Mucosa of rectum (tissue), 2 donors: ENCODE results near the gene RELT.

ENCODE experiments used
- H3K27ac ChIP-seq, 2 donors: one replicate each; pipeline ENCODE4 v1.7.0; 2013; ENCODE audit warnings: inconsistent platforms in 2 of 2, low read depth in 2 of 2, low read length in 2 of 2
- H3K27me3 ChIP-seq, 2 donors: one replicate each; pipeline ENCODE4 v1.7.0; 2013; ENCODE audit warnings: low read length in 2 of 2; ENCODE audit not compliant: control insufficient read depth in 2 of 2, insufficient read depth in 2 of 2
- H3K36me3 ChIP-seq, 2 donors: one replicate each; pipeline ENCODE4 v1.7.0; 2013; ENCODE audit warnings: low read length in 2 of 2; ENCODE audit not compliant: control insufficient read depth in 2 of 2, insufficient read depth in 2 of 2
- H3K4me1 ChIP-seq, 2 donors: one replicate each; pipeline ENCODE4 v1.7.0; 2013; ENCODE audit warnings: low read length in 2 of 2, mild to moderate bottlenecking in 1 of 2; ENCODE audit not compliant: control insufficient read depth in 2 of 2, insufficient read depth in 2 of 2
- H3K4me3 ChIP-seq, 2 donors: one replicate each; pipeline ENCODE4 v1.7.0; 2013; ENCODE audit warnings: low read length in 2 of 2
- H3K9ac ChIP-seq, 2 donors: one replicate each; pipeline ENCODE4 v1.7.0; 2013; ENCODE audit warnings: low read length in 2 of 2, low read depth in 1 of 2, mild to moderate bottlenecking in 1 of 2
- H3K9me3 ChIP-seq, 2 donors: one replicate each; pipeline ENCODE4 v1.7.0; 2013; ENCODE audit warnings: low read length in 2 of 2; ENCODE audit not compliant: control insufficient read depth in 2 of 2
- donor health status: healthy.
- donor health status: Normal muscosa, but diverticular disease.

The RELT gene

GRCh38 chr11:73359930-73360742, 16.1 kb upstream of the RELT start:
- Histone ChIP-seq H3K36me3 (peaks cover 0 to under 1% of the 10 kb centered on the region in 2 donors), H3K27ac (no peak overlapping the region), H3K27me3 (no peaks in the 10 kb centered on the region), H3K9ac (no peak overlapping the region), H3K9me3 (no peaks in the 10 kb centered on the region), H3K4me1 (no peaks in the 10 kb centered on the region), H3K4me3 (no peak overlapping the region)

- Histone ChIP-seq H3K9me3 (no peaks in the 10 kb centered on the region), H3K4me1 (no peaks in the 10 kb centered on the region), H3K9ac (no peak overlapping the region), H3K4me3 (no peak overlapping the region), H3K27ac (no peak overlapping the region), H3K27me3 (no peaks in the 10 kb centered on the region), H3K36me3 (peaks cover 0 to 7% of the 10 kb centered on the region in 2 donors)
These were observed 15.3 kb upstream of the RELT start for GRCh38 chr11:73360743-73361369.

- H3K4me1 ChIP-seq: peaks cover 0 to 2% of the 10 kb centered on the region in 2 donors
- no peak overlapping the region for H3K9ac ChIP-seq
- H3K9me3 ChIP-seq: no peaks in the 10 kb centered on the region
- H3K4me3 ChIP-seq: no peak overlapping the region
- H3K27ac ChIP-seq: no peak overlapping the region
- peaks cover 0 to 7% of the 10 kb centered on the region in 2 donors for H3K36me3 ChIP-seq
- H3K27me3 ChIP-seq: no peaks in the 10 kb centered on the region
These were observed 14.0 kb upstream of the RELT start for GRCh38 chr11:73361953-73362776.

- Histone ChIP-seq H3K36me3 (peaks cover 0 to 7% of the 10 kb centered on the region in 2 donors), H3K27me3 (no peaks in the 10 kb centered on the region), H3K9ac (no peak overlapping the region), H3K4me3 (no peak overlapping the region), H3K27ac (no peak overlapping the region), H3K4me1 (peaks cover 2 to 3% of the 10 kb centered on the region in 2 donors), H3K9me3 (no peaks in the 10 kb centered on the region)
These were observed 13.1 kb upstream of the RELT start for GRCh38 chr11:73363147-73363546.

GRCh38 chr11:73365352-73366264, 10.6 kb upstream of the RELT start:
- Histone ChIP-seq H3K4me3 (no peak overlapping the region), H3K36me3 (peaks cover 0 to 7% of the 10 kb centered on the region in 2 donors), H3K27ac (peak overlapping the region in 1 of 2 donors; percentile 32), H3K4me1 (peaks cover 2 to 3% of the 10 kb centered on the region in 2 donors), H3K27me3 (no peaks in the 10 kb centered on the region), H3K9me3 (no peaks in the 10 kb centered on the region), H3K9ac (no peak overlapping the region)

- no peaks in the 10 kb centered on the region for H3K9me3 ChIP-seq
- no peak overlapping the region for H3K9ac ChIP-seq
- peaks cover 0 to 7% of the 10 kb centered on the region in 2 donors for H3K36me3 ChIP-seq
- no peak overlapping the region for H3K27ac ChIP-seq
- H3K27me3 ChIP-seq: no peaks in the 10 kb centered on the region
- H3K4me1 ChIP-seq: peaks cover 2 to 3% of the 10 kb centered on the region in 2 donors
- no peak overlapping the region for H3K4me3 ChIP-seq
These were observed 10.0 kb upstream of the RELT start for GRCh38 chr11:73366265-73366610.

- Histone ChIP-seq H3K27ac (no peak overlapping the region), H3K9ac (no peak overlapping the region), H3K27me3 (no peaks in the 10 kb centered on the region), H3K4me1 (peaks cover 2 to 3% of the 10 kb centered on the region in 2 donors), H3K4me3 (peak overlapping the region in 1 of 2 donors; percentile 20), H3K36me3 (peaks cover 0 to 7% of the 10 kb centered on the region in 2 donors), H3K9me3 (no peaks in the 10 kb centered on the region)
These were observed 9.2 kb upstream of the RELT start for GRCh38 chr11:73366953-73367352.

GRCh38 chr11:73367482-73368024, 8.6 kb upstream of the RELT start:
- Histone ChIP-seq H3K36me3 (peaks cover 0 to 7% of the 10 kb centered on the region in 2 donors), H3K4me3 (no peak overlapping the region), H3K27ac (no peak overlapping the region), H3K4me1 (peaks cover 2 to 3% of the 10 kb centered on the region in 2 donors), H3K9me3 (no peaks in the 10 kb centered on the region), H3K27me3 (no peaks in the 10 kb centered on the region), H3K9ac (no peak overlapping the region)

GRCh38 chr11:73372375-73372993, 3.7 kb upstream of the RELT start:
- H3K27ac ChIP-seq: no peak overlapping the region

More at GRCh38 chr11:73372375-73372993, 3.7 kb upstream of the RELT start:
- no peak overlapping the region for H3K9ac ChIP-seq
- no peaks in the 10 kb centered on the region for H3K9me3 ChIP-seq
- H3K27me3 ChIP-seq: no peaks in the 10 kb centered on the region
- no peak overlapping the region for H3K4me3 ChIP-seq
- peaks cover 8 to 14% of the 10 kb centered on the region in 2 donors for H3K4me1 ChIP-seq
- H3K36me3 ChIP-seq: no peaks in the 10 kb centered on the region
